Measurements from ENCODE around the gene SOX13. TPM values are rescaled to one million over a fixed set of nuclear protein-coding genes. Genes with fewer than 3 reads are reported as not detected.
"Not testable (repeated sequence)": the region's sequence is repeated elsewhere in the genome, so short reads cannot be mapped to it uniquely, and the experiment has no call there.

The SOX13 gene
- polyA plus RNA-seq, 3 donors: 11.2 to 32.3 (median 18.6) TPM

GRCh38 chr1:204096931-204097330 is 24.0 kb downstream of the SOX13 start:
- 64 to 81% (median 72%) methylated on average over 3 of the region's 3 CpGs for WGBS, 3 donors
- no peak overlapping the region for H3K27ac ChIP-seq (ENCODE audit: low read depth, low read length)

- 87 to 97% (median 93%) methylated on average over 4 of the region's 4 CpGs for WGBS, 3 donors
- H3K27ac ChIP-seq (ENCODE audit: low read depth, low read length): no peak overlapping the region
These were observed 25.8 kb downstream of the SOX13 start for GRCh38 chr1:204098683-204099082.

GRCh38 chr1:204099754-204100153 is 26.8 kb downstream of the SOX13 start:
- not testable (repeated sequence) for H3K27ac ChIP-seq (ENCODE audit: low read depth, low read length)
- 86 to 93% (median 89%) methylated on average over 2 of the region's 2 CpGs for WGBS, 3 donors

GRCh38 chr1:204102029-204102611 is 29.2 kb downstream of the SOX13 start:
- WGBS, 3 donors: 40 to 51% (median 43%) methylated on average over 13 of the region's 13 CpGs
- no peak overlapping the region for H3K27ac ChIP-seq (ENCODE audit: low read depth, low read length)

GRCh38 chr1:204102739-204103430 is 30.0 kb downstream of the SOX13 start:
- WGBS, 3 donors: 44 to 54% (median 48%) methylated on average over 3 of the region's 3 CpGs
- no peak overlapping the region for H3K27ac ChIP-seq (ENCODE audit: low read depth, low read length)

GRCh38 chr1:204103431-204103741 is 30.5 kb downstream of the SOX13 start:
- H3K27ac ChIP-seq (ENCODE audit: low read depth, low read length): no peak overlapping the region
- WGBS, 3 donors: 39 to 73% (median 58%) methylated on average over 2 of the region's 2 CpGs

GRCh38 chr1:204104331-204105130 is 31.6 kb downstream of the SOX13 start:
- peak overlapping the region; percentile 60 for H3K27ac ChIP-seq (ENCODE audit: low read depth, low read length)
- WGBS, 3 donors: 48 to 52% (median 48%) methylated on average over 14 of the region's 14 CpGs

- peak overlapping the region; percentile 34 for H3K27ac ChIP-seq (ENCODE audit: low read depth, low read length)
- 71 to 87% (median 74%) methylated on average over 6 of the region's 6 CpGs for WGBS, 3 donors
These were observed 32.2 kb downstream of the SOX13 start for GRCh38 chr1:204105131-204105515.

GRCh38 chr1:204106825-204107224 is 33.9 kb downstream of the SOX13 start:
- WGBS, 3 donors: 93 to 96% (median 94%) methylated on average over 1 of the region's 1 CpG
- H3K27ac ChIP-seq (ENCODE audit: low read depth, low read length): no peak overlapping the region

GRCh38 chr1:204107892-204108291 is 35.0 kb downstream of the SOX13 start:
- WGBS, 3 donors: 89 to 91% (median 90%) methylated on average over 2 of the region's 2 CpGs
- H3K27ac ChIP-seq (ENCODE audit: low read depth, low read length): no peak overlapping the region

- WGBS, 3 donors: 56 to 58% (median 58%) methylated on average over 21 of the region's 21 CpGs
- H3K27ac ChIP-seq (ENCODE audit: low read depth, low read length): no peak overlapping the region
These were observed 35.6 kb downstream of the SOX13 start for GRCh38 chr1:204108312-204109141.

GRCh38 chr1:204110894-204111633 is 38.1 kb downstream of the SOX13 start:
- WGBS, 3 donors: 82 to 88% (median 87%) methylated on average over 5 of the region's 5 CpGs

GRCh38 chr1:204112876-204113730 is 40.2 kb downstream of the SOX13 start:
- H3K27ac ChIP-seq (ENCODE audit: low read depth, low read length): no peak overlapping the region
- WGBS, 3 donors: 81 to 90% (median 85%) methylated on average over 11 of the region's 11 CpGs

More at GRCh38 chr1:204110894-204111633, 38.1 kb downstream of the SOX13 start:
- no peak overlapping the region for H3K27ac ChIP-seq (ENCODE audit: low read depth, low read length)

GRCh38 chr1:204113896-204114295 is 41.0 kb downstream of the SOX13 start:
- 58 to 73% (median 62%) methylated on average over 1 of the region's 1 CpG for WGBS, 3 donors
- no peak overlapping the region for H3K27ac ChIP-seq (ENCODE audit: low read depth, low read length)

- WGBS, 3 donors: 85 to 97% (median 92%) methylated on average over 4 of the region's 4 CpGs
- H3K27ac ChIP-seq (ENCODE audit: low read depth, low read length): no peak overlapping the region
These were observed 41.7 kb downstream of the SOX13 start for GRCh38 chr1:204114606-204115005.

- no peak overlapping the region for H3K27ac ChIP-seq (ENCODE audit: low read depth, low read length)
- WGBS, 3 donors: 73 to 91% (median 79%) methylated on average over 4 of the region's 4 CpGs
These were observed 42.2 kb downstream of the SOX13 start for GRCh38 chr1:204115116-204115515.

GRCh38 chr1:204116539-204116938 is 43.6 kb downstream of the SOX13 start:
- no peak overlapping the region for H3K27ac ChIP-seq (ENCODE audit: low read depth, low read length)
- WGBS, 3 donors: 86 to 92% (median 89%) methylated on average over 4 of the region's 4 CpGs
